HepG2 (cell line): ENCODE data around the gene WWP2. TPM values are rescaled to one million over a fixed set of nuclear protein-coding genes. Genes with fewer than 3 reads are reported as not detected.
A peak's percentile ranks its signal among the peaks of the same experiment; 100 is the strongest.

ENCODE experiments used
- GATAD1 ChIP-seq: IDR thresholded peaks from 2 replicates; pipeline ENCODE4 v1.6.1; 2016; ENCODE audit warnings: missing genetic modification reagents, missing compliant biosample characterization
- HMGXB3 ChIP-seq: sonication (generic); formaldehyde crosslinking; IDR thresholded peaks from 2 replicates; pipeline ENCODE4 v1.4.0; 2020; ENCODE audit warnings: missing genetic modification reagents, borderline replicate concordance
- HOXA5 ChIP-seq: sonication (generic); formaldehyde crosslinking; IDR thresholded peaks from 2 replicates; pipeline ENCODE4 v1.4.0; 2020; ENCODE audit warnings: missing genetic modification reagents
- LRRFIP1 ChIP-seq: sonication (generic); formaldehyde crosslinking; conservative IDR thresholded peaks from 2 replicates; pipeline ENCODE4 v1.4.0; 2020; ENCODE audit warnings: missing genetic modification reagents
- POGZ ChIP-seq: sonication (generic); formaldehyde crosslinking; IDR thresholded peaks from 2 replicates; pipeline ENCODE4 v1.4.0; 2020; ENCODE audit warnings: mild to moderate bottlenecking, missing genetic modification reagents
- PRDM10 ChIP-seq: sonication (generic); formaldehyde crosslinking; IDR thresholded peaks from 2 replicates; pipeline ENCODE4 v1.4.0; 2020; ENCODE audit warnings: low read depth, missing genetic modification reagents
- RELA ChIP-seq: sonication (generic); formaldehyde crosslinking; IDR thresholded peaks from 2 replicates; pipeline ENCODE4 v1.4.0; 2020; ENCODE audit warnings: missing genetic modification reagents
- SATB2 ChIP-seq: sonication (generic); formaldehyde crosslinking; IDR thresholded peaks from 2 replicates; pipeline ENCODE4 v1.5.0; 2020; ENCODE audit warnings: missing genetic modification reagents
- SOX5 ChIP-seq: IDR thresholded peaks from 2 replicates; pipeline ENCODE4 v1.6.1; 2016; ENCODE audit warnings: borderline replicate concordance
- SP4 ChIP-seq: sonication (generic); formaldehyde crosslinking; IDR thresholded peaks from 2 replicates; pipeline ENCODE4 v1.8.1; 2023; ENCODE audit warnings: mild to moderate bottlenecking, missing genetic modification reagents
- TARDBP ChIP-seq: sonication (generic); formaldehyde crosslinking; IDR thresholded peaks from 2 replicates; pipeline ENCODE4 v1.8.0; 2022; ENCODE audit warnings: mild to moderate bottlenecking, missing genetic modification reagents
- YEATS4 ChIP-seq: sonication (generic); formaldehyde crosslinking; IDR thresholded peaks from 2 replicates; pipeline ENCODE4 v1.4.0; 2020; ENCODE audit warnings: missing genetic modification reagents, borderline replicate concordance
- YY1 ChIP-seq: IDR thresholded peaks from 2 replicates; pipeline ENCODE4 v1.6.1; 2011; ENCODE audit warnings: low read length, low read depth, moderate library complexity, mild to moderate bottlenecking; ENCODE audit not compliant: insufficient read depth, insufficient replicate concordance
- ZNF12 ChIP-seq: sonication (generic); formaldehyde crosslinking; IDR thresholded peaks from 2 replicates; pipeline ENCODE4 v1.5.0; 2020; ENCODE audit warnings: missing genetic modification reagents
- ZNF572 ChIP-seq: sonication (generic); formaldehyde crosslinking; IDR thresholded peaks from 2 replicates; pipeline ENCODE4 v1.5.1; 2020; ENCODE audit warnings: mild to moderate bottlenecking, missing genetic modification reagents
- ZNF772 ChIP-seq: sonication (generic); formaldehyde crosslinking; IDR thresholded peaks from 2 replicates; pipeline ENCODE4 v1.5.0; 2020; ENCODE audit warnings: mild to moderate bottlenecking, missing genetic modification reagents
- polyA plus RNA-seq, 8 experiments: library from polyadenylated mRNA; depleted of rRNA in 3 of 8; stranded (reverse) in 7 of 8; unstranded in 1 of 8; fragments of >200 nt; fragmentation: Illumina TruSeq in 4 of 8; extraction: Trizol in 4 of 8; gene quantifications; 2 replicates each; pipeline versions ENCODE4 v1.2.1 to v1.2.3, GENCODE V29; 2011 to 2016; ENCODE audit warnings: low read depth in 4 of 8, missing spikeins in 1 of 8, mixed read lengths in 1 of 8; ENCODE audit not compliant: insufficient read depth in 1 of 8
- total RNA-seq, 5 experiments: library from RNA; depleted of rRNA; stranded (reverse); fragments of >200 nt; fragmentation: Illumina TruSeq; extraction: Trizol; gene quantifications; 2 replicates each; pipeline ENCODE4 v1.2.3, GENCODE V29; 2016; ENCODE audit warnings: low read depth in 1 of 5

The WWP2 gene
- total and polyA plus RNA-seq, 2 of the 13 experiments (the other 11 are each of a cell fraction or from before 2014, with no cell fraction given): 11.4 to 28.2 TPM

GRCh38 chr16:69725480-69726312 lies 36.4 kb upstream of the WWP2 start (continued):
- TF ChIP-seq PRDM10 (CRISPR knock-in tag): no peak
- 0 out of 2 replicates have a peak, but pooled peaks have one; percentile 5 for TF ChIP-seq HMGXB3
- no peak for TF ChIP-seq SOX5 (CRISPR knock-in tag)
- no peak for TF ChIP-seq POGZ (CRISPR knock-in tag)
- TF ChIP-seq GATAD1 (CRISPR knock-in tag): no peak
- TF ChIP-seq TARDBP: 0 out of 2 replicates have a peak, but pooled peaks have one; percentile 27
- TF ChIP-seq LRRFIP1 (CRISPR knock-in tag): no peak
- TF ChIP-seq ZNF772: no peak
- peak; percentile 31; the same call in 1 of the 2 replicates for TF ChIP-seq YEATS4 (CRISPR knock-in tag)
- peak; percentile 15 for TF ChIP-seq YY1
- TF ChIP-seq SATB2: 0 out of 2 replicates have a peak, but pooled peaks have one; percentile 44
- no peak for TF ChIP-seq ZNF12 (CRISPR knock-in tag)
- no peak for TF ChIP-seq SP4 (CRISPR knock-in tag)
- TF ChIP-seq HOXA5: no peak
- 0 out of 2 replicates have a peak, but pooled peaks have one; percentile 53 for TF ChIP-seq ZNF572 (CRISPR knock-in tag)
- TF ChIP-seq RELA (CRISPR knock-in tag): no peak
